Testis (tissue), 3 donors: ENCODE measurements around the gene FYCO1. TPM values are rescaled to one million over a fixed set of nuclear protein-coding genes. Genes with fewer than 3 reads are reported as not detected.

Experiments
- DNase-seq: peaks from one replicate; pipeline ENCODE4 v3.0.0-alpha.2; 2019
- H3K27ac ChIP-seq, 2 donors: fragments of 200-600 bp; sonication (generic); one replicate each; pipeline ENCODE4 v1.5.1; 2019
- H3K27me3 ChIP-seq: fragments of 200-600 bp; sonication (generic); one replicate; pipeline ENCODE4 v1.5.1; 2019
- H3K36me3 ChIP-seq: fragments of 200-600 bp; sonication (generic); one replicate; pipeline ENCODE4 v1.5.1; 2017; ENCODE audit warnings: low read depth; ENCODE audit errors: missing control alignments
- H3K4me1 ChIP-seq: fragments of 200-600 bp; sonication (generic); one replicate; pipeline ENCODE4 v1.5.1; 2019
- H3K4me3 ChIP-seq, 2 donors: fragments of 200-600 bp; sonication (generic); one replicate each; pipeline ENCODE4 v1.5.1; 2017 to 2019
- H3K9me3 ChIP-seq: fragments of 200-600 bp; sonication (generic); one replicate; pipeline ENCODE4 v1.5.1; 2017
- POLR2A ChIP-seq: fragments of 450-650 bp; IDR thresholded peaks from one replicate; pipeline ENCODE4 v1.6.1; 2017; ENCODE audit warnings: antibody characterized with exemption, mild to moderate bottlenecking, moderate library complexity
- WGBS, 2 donors: methylation state at CpG; one replicate each; pipeline ENCODE4 v1.1.5; 2018; 5-methylcytosine and 5-hydroxymethylcytosine counted together
- intact Hi-C: fragments of 100-400 bp; cut with DNase I; formaldehyde crosslinking; loops from one replicate; pipeline ENCODE4 v1.15.1; 2023; ENCODE audit warnings: low total_unique reads
- polyA plus RNA-seq: library from polyadenylated mRNA; stranded (reverse); fragments of 350-450 nt; fragmentation: Illumina TruSeq; extraction: RNeasy Lipid Tissue Mini Kit (QIAGEN cat#74804); gene quantifications from one replicate; pipeline ENCODE4 v1.2.3, GENCODE V29; 2014; ENCODE audit warnings: low read depth, low replicate concordance; ENCODE audit not compliant: insufficient read depth
- total RNA-seq, 2 donors: library from RNA; depleted of rRNA; stranded (reverse); fragments of >200 nt; gene quantifications; one replicate each; pipeline ENCODE4 v1.2.3, GENCODE V29; 2016
- TF ChIP-seq, protein P1 (sequence below), 3 experiments: fragments of 450-650 bp in 2 of 3; fragments of 200-600 bp in 1 of 3; sonication (generic) in 1 of 3; IDR thresholded peaks; one replicate each; pipeline ENCODE4 v1.5.1; 2016 to 2019; ENCODE audit warnings: antibody characterized with exemption in 3 of 3, mild to moderate bottlenecking in 2 of 3, moderate library complexity in 1 of 3

The FYCO1 gene
- total and polyA plus RNA-seq, 3 donors from 2014 or later = 12.8 to 24.2 (median 21.7) TPM

DNA sequence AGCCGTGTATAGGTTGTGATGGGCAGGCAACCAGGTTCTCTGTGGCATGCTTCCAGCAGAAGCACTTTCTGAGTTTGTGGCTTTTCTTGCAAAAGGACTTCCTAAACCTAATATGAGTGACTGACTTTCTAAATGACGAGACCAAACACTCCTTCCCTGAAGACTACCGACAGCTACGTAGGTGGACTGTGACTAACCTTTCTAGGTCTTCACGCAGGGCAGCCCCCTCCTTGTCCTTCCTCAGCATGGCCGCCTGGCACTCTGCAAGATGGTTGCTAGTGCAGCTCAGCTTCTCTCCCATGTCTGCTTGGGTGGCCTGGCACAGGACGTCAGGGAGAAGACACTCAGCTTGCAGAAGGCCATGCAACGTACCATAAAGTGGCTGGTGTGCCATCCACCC lies 31.5 kb downstream of the FYCO1 start:
- Histone ChIP-seq H3K4me1 (no peaks in the 10 kb centered on the region), H3K27me3 (no peaks in the 10 kb centered on the region), H3K9me3 (no peaks in the 10 kb centered on the region), H3K27ac (no peak overlapping the region), H3K4me3 (no peak overlapping the region), H3K36me3 (no peaks in the 10 kb centered on the region)
- TF ChIP-seq, protein P1, sequence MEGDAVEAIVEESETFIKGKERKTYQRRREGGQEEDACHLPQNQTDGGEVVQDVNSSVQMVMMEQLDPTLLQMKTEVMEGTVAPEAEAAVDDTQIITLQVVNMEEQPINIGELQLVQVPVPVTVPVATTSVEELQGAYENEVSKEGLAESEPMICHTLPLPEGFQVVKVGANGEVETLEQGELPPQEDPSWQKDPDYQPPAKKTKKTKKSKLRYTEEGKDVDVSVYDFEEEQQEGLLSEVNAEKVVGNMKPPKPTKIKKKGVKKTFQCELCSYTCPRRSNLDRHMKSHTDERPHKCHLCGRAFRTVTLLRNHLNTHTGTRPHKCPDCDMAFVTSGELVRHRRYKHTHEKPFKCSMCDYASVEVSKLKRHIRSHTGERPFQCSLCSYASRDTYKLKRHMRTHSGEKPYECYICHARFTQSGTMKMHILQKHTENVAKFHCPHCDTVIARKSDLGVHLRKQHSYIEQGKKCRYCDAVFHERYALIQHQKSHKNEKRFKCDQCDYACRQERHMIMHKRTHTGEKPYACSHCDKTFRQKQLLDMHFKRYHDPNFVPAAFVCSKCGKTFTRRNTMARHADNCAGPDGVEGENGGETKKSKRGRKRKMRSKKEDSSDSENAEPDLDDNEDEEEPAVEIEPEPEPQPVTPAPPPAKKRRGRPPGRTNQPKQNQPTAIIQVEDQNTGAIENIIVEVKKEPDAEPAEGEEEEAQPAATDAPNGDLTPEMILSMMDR (IDR thresholded peaks at IDR 0.05) = no peak
- TF ChIP-seq POLR2A = no peak
- no peak for DNase-seq
- intact Hi-C loops = no loop called here
- WGBS, 2 donors = 87 to 93% methylated on average over 8 of the region's 8 CpGs

DNA sequence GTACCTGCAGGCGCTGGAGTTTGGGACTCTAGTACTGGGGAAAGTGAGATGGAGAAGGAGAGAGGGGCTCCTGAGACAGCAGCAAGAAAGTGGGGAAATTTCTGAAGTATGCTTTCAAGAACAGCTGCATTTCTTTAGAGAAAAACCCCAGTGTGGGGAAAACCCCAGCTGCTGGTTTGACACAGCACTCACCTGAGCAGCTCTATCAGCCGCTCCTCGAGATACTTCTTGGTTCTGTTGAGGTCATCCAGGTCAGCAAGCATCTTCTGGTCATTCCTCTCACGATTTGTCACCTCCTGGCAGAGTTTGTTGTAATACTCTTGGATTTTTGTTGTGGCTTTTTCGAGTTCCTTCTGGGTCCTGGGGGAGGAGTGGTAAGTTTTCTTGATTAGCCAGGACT lies 33.6 kb downstream of the FYCO1 start:
- no peaks in the 10 kb centered on the region for H3K4me1 ChIP-seq
- intact Hi-C loops = no loop called here
- H3K9me3 ChIP-seq = no peaks in the 10 kb centered on the region
- 89 to 92% methylated on average over 5 of the region's 5 CpGs for WGBS, 2 donors
- H3K4me3 ChIP-seq = no peak overlapping the region
- DNase-seq = no peak
- TF ChIP-seq, protein P1 (IDR thresholded peaks at IDR 0.05) = no peak
- no peak for TF ChIP-seq POLR2A
- H3K36me3 ChIP-seq = no peaks in the 10 kb centered on the region
- no peaks in the 10 kb centered on the region for H3K27me3 ChIP-seq
- H3K27ac ChIP-seq = no peak overlapping the region

DNA sequence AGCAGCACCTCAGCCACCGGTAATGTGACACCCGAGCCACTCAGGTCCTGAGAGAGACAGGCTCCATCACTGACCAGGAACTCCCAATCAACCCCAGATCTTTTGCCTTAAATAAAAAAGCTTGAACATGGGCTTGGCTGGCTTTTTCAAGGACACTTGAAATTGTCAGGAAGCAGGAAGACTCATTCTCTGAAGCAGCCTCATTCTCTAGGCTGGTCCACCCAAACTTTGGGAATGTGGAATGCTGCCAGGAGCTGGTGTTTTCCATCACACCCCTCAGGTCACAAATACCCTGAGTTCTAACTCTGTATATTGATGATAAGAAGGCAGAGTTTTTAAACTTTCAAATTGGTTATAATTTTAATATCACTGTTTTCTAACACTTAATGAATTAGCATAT lies 35.3 kb downstream of the FYCO1 start:
- 58 to 79% methylated on average over 2 of the region's 2 CpGs for WGBS, 2 donors
- no peak for DNase-seq
- Histone ChIP-seq H3K36me3 (no peaks in the 10 kb centered on the region), H3K4me3 (no peak overlapping the region), H3K27ac (no peak overlapping the region), H3K9me3 (no peaks in the 10 kb centered on the region), H3K27me3 (no peaks in the 10 kb centered on the region), H3K4me1 (no peaks in the 10 kb centered on the region)
- TF ChIP-seq, protein P1 (IDR thresholded peaks at IDR 0.05) = no peak
- TF ChIP-seq POLR2A = no peak
- intact Hi-C loops = no loop called here

DNA sequence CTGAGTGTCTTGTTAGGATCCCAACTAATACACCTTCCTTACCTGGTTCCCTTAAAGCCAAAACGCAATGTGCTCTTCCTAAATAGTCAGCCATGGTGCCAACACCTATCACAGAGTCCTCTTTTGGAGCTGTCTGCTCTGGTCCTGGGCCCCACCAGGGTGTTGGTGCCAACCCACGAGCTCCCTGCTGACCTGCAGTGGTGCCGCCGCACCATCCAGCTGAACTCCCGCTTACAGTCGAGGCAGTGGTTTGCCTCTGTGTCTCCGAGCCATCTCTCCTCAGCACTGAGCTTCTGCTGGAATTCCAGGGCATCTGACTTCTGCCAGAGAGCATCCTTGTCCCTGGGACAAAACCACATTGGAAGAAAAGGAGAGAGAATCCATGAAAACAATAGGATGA lies 36.4 kb downstream of the FYCO1 start:
- TF ChIP-seq, protein P1 (IDR thresholded peaks at IDR 0.05) = no peak
- TF ChIP-seq POLR2A = no peak
- Histone ChIP-seq H3K36me3 (no peaks in the 10 kb centered on the region), H3K4me1 (no peaks in the 10 kb centered on the region), H3K27ac (no peak overlapping the region), H3K27me3 (no peaks in the 10 kb centered on the region), H3K9me3 (no peaks in the 10 kb centered on the region), H3K4me3 (no peak overlapping the region)
- no peak for DNase-seq
- 90 to 94% methylated on average over 7 of the region's 7 CpGs for WGBS, 2 donors
- intact Hi-C loops = no loop called here

DNA sequence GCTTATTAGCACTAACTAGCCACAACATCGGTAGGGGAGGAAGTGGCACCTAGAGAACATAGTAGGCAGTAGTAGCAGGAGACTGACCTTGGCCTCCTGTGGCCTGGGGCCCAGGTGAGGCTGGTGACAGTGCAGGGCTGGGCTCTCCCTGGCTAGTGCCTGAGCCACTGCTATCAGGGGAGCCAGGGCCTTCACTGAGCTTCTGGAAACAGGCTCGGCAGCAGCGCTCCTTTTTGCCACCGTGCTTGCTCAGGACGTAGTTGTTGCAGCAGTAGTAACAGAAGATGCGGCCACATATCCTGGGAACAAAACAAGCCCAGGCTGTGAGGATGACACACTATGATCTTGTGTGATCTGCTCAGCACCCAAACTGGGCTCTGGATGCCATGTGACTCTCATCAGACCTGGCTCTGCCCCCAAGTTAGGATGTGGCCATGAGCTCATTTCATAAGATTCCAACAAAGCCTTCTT lies 37.3 kb downstream of the FYCO1 start:
- no peaks in the 10 kb centered on the region for H3K27me3 ChIP-seq
- WGBS, 2 donors = 93 to 98% methylated on average over 4 to 6 of the region's 6 CpGs
- H3K4me1 ChIP-seq = no peaks in the 10 kb centered on the region
- no peak for DNase-seq
- H3K4me3 ChIP-seq = no peak overlapping the region
- TF ChIP-seq, protein P1 (IDR thresholded peaks at IDR 0.05) = no peak
- TF ChIP-seq POLR2A = no peak
- H3K36me3 ChIP-seq = no peaks in the 10 kb centered on the region
- intact Hi-C loops = no loop called here
- H3K9me3 ChIP-seq = no peaks in the 10 kb centered on the region
- no peak overlapping the region for H3K27ac ChIP-seq
